ENCODE measurements around the gene ISOC2.

ISOC2 gene

DNA sequence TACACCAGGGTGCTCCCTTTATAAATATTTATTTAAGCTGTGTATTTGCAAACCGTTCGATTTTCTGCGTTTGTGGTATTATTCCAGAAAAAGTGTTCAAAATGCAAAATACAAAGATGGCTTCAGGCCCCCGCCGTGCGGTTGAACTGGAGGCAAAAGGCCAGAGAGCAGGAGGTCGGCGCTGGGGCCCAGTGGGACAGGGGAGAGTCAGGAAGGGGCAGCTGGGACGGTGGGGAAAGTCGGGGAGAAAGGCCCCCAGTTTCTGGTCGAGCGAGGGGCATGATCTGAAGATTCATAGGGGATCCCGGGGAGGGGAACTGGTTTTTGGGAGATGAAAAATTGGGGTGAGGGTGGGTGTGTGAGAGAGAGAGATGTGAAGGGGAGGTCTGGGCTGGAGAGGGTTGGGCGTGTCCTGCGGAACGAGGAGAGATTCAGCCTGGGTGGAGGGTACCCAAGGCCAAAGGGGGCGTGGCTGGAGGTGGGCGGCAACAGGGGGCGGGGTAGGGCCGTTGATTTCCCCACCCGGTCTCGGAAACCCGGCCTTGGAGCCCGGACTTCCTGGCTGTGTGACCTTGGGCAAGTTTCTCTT, 678 bp downstream of the ISOC2 start:
- DNase-seq (ENCODE audit: insufficient read length, low spot score): no peak
- TF ChIP-seq, protein P1, sequence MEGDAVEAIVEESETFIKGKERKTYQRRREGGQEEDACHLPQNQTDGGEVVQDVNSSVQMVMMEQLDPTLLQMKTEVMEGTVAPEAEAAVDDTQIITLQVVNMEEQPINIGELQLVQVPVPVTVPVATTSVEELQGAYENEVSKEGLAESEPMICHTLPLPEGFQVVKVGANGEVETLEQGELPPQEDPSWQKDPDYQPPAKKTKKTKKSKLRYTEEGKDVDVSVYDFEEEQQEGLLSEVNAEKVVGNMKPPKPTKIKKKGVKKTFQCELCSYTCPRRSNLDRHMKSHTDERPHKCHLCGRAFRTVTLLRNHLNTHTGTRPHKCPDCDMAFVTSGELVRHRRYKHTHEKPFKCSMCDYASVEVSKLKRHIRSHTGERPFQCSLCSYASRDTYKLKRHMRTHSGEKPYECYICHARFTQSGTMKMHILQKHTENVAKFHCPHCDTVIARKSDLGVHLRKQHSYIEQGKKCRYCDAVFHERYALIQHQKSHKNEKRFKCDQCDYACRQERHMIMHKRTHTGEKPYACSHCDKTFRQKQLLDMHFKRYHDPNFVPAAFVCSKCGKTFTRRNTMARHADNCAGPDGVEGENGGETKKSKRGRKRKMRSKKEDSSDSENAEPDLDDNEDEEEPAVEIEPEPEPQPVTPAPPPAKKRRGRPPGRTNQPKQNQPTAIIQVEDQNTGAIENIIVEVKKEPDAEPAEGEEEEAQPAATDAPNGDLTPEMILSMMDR (IDR thresholded peaks at IDR 0.05; ENCODE audit: insufficient read depth, missing control alignments): no peak
- FAIRE-seq: no peak

DNA sequence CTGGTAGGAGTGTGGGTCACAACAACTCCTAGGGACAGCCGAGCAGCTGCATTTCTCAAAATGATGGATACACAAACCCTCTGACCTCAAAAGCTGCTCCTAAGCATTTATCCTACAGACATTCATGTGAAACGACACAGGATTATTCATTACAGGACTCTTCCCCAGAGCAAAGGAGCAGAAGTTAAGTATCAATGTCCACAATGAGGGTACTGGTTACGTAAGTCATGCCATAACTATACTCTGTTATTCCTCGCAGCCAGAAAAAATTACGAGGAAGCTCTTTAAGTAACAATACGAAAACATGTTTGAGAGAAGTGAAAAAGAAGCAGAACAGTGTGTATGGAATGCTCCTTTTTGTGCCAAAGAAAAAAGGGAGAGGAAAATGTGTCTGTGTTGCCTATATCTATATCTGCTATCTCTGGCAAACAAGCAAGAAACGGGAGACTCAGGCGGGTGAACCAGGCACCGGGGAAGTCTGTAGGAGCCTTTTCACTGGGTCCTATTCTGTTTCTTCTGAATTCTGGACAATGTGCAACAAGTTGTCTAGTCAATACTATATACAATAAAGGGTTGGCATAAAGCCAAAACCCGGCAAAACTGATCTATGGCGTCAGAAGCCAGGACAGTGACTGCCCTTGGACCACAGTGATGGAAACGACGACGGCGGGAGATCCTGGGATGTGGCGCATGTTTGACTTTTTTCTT, 1.3 kb downstream of the ISOC2 start:
- no peak for DNase-seq (ENCODE audit: insufficient read length, low spot score)
- no peak for FAIRE-seq
- TF ChIP-seq, protein P1 (IDR thresholded peaks at IDR 0.05; ENCODE audit: insufficient read depth, missing control alignments): no peak

DNA sequence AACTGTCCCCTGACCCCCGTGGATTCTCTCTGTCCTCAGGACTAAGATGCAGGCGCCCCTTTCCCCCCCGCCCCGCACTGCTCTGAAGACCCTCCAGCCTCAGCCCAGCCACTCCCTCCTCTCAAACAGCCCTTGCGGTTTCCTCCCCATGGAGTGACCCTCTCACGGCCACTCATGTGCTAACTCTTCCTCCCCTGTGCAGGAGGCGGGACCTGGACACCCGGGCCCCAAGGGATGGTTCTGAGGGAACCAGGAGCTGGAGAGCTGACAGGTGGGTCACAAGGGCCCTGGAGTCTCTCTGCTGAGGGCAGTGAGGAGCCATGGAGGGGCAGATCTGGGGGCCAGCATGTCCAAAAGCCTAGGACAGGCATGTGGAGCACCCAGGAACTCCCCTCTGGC, 1.9 kb downstream of the ISOC2 start:
- DNase-seq (ENCODE audit: insufficient read length, low spot score) (no peak), FAIRE-seq (no peak)
- TF ChIP-seq, protein P1 (IDR thresholded peaks at IDR 0.05; ENCODE audit: insufficient read depth, missing control alignments): no peak

DNA sequence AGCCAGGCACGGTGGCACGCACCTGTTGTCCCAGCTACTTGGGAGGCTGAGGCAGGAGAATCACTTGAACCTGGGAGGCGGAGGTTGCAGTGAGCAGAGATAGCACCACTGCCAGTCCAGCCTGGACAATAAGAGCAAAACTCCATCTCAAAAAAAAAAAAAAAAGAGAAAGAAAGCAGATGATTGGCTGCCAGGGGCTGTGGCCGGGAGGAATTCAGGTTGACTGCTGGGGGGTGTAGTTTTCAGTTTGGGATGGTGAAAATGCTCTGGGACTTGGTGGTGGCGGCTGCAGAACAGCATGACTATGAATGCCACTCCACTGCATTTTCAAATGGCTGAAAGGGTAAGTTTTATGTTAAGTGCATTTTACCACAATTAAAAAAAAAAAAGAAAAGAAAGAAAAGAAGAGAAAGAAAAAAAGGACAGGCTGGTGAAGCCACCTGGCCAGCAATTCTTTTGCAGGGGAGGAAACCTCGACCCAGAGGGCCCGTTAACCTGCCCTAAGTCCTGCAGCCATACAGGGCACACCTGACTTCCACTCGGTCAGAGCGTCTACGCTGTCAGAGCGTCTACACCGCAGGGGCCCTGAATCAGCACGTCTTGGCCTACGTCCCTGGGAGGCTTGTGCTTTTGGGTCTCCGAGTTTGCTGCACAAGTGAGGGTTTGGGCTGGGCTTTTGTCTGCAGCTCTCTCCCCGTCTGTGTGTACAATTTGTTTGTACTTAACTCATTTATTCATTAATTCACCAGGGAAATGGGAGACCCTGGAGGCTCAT, 3.6 kb downstream of the ISOC2 start:
- FAIRE-seq (no peak), DNase-seq (ENCODE audit: insufficient read length, low spot score) (no peak)
- TF ChIP-seq, protein P1 (IDR thresholded peaks at IDR 0.05; ENCODE audit: insufficient read depth, missing control alignments): no peak

DNA sequence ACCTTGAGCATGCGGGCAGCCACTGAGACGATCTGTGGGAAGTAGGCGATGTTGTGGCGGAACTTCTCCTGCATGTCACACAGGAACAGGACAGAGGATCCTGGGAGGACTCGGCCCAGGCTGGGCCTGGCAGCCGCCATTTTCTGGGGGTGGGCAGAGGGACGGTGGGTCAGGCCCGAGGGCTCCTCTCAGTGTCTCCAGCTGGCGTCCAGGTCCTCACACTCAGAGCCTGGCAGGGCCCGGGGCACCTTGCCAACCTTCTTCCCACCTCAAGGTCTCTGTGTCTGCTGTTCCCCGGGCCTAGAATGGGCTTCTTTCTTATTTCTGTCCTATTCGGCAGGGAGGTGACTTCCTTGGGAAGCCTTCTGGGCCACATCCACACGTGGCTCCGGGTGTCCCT, 5.1 kb downstream of the ISOC2 start:
- DNase-seq (ENCODE audit: insufficient read length, low spot score) (no peak), FAIRE-seq (no peak)
- TF ChIP-seq, protein P1 (IDR thresholded peaks at IDR 0.05; ENCODE audit: insufficient read depth, missing control alignments): no peak

DNA sequence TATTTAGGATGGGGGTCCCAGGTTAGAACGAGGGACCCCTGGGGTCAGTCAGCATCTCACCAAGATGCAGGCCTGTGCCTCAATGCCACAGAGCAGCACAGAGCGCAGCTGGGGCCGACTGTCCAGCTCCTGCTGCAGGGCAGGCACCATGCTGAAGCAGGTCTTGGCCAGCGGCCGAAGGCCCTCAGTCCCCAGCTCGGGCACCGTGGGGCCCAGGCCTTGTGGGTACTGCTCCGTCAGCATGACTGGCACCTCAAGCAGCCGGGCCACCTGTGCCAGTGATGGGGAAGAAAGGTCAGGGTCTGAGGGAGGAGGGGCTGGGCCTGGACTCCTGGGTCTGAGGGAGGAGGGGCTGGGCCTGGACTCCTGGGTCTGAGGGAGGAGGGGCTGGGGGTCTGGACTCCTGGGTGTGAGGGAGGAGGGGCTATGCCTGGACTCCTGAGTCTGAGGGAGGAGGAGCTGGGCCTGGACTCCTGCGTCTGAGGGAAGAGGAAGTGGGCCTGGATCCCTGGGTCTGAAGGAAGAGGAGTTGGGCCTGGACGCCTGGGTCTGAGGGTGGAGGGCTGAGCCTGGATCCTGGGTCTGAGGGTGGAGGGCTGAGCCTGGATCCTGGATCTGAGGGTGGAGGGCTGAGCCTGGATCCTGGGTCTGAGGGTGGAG, 5.7 kb downstream of the ISOC2 start:
- DNase-seq (ENCODE audit: insufficient read length, low spot score): no peak
- TF ChIP-seq, protein P1 (IDR thresholded peaks at IDR 0.05; ENCODE audit: insufficient read depth, missing control alignments): no peak
- FAIRE-seq: no peak
